HG03558 (cell line): ENCODE data around the gene SCAMP2.
"Not testable (repeated sequence)": the region's sequence is repeated elsewhere in the genome, so short reads cannot be mapped to it uniquely, and the experiment has no call there.

ENCODE experiments used
- ATAC-seq: cut with Tn5 transposase; IDR thresholded peaks from one replicate; pipeline ENCODE4 v1.9.1; 2021; ENCODE audit warnings: moderate number of reproducible peaks; ENCODE audit not compliant: unreplicated experiment; ENCODE audit errors: extremely low read depth

The SCAMP2 gene

DNA sequence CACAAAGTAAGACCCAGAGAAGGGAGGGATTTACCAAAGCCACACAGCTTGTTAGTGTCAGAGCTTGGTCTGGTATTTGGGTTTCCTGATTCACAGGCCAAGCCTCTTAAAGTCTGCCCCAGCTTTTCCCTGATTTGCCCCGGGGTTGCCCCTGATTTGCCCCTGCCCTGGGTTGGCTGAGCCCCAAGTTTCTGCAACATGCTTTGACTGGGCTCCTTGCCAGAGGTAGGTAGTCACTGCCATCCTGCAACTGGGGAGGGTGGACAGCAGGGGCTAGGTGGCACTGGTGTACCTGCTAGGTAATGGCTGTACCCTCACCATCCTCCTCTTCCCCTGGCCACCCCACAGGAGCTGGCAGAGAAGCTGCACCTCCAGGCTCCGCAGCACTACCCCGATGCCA is 19.1 kb upstream of the SCAMP2 start:
- no peak for ATAC-seq

DNA sequence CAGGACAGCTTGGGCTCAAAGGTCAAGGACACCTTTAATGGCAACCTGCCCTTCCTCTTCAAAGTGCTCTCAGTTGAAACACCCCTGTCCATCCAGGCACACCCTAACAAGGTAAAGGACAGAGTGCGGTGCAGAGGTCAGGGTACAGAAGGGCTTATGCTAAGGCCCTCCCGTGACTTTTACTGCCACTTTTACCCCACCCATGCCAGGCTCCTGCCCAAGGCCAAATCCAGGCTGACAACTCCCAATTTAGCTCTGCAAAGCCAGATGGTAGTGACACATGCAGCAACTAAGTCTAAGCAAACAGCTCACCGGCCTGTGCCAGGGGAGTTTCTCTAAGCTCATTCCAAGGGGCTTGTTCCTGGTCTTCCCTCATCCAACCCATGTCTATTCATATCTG is 18.3 kb upstream of the SCAMP2 start:
- no peak for ATAC-seq

DNA sequence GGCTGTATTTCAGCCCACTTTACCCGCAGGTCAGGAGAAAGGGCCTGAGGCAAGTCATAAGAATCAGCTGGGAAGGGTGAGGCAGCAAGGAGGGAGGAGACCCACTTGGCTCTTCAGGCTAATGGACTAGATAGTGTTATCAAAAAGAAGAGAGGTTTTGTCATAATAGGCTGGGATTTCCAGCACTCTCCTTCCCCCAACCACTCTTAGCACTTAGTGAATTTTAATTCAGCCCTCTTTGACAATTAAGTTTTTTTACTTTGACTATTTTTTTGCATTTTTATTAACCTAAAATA is 17.4 kb upstream of the SCAMP2 start:
- ATAC-seq: no peak

DNA sequence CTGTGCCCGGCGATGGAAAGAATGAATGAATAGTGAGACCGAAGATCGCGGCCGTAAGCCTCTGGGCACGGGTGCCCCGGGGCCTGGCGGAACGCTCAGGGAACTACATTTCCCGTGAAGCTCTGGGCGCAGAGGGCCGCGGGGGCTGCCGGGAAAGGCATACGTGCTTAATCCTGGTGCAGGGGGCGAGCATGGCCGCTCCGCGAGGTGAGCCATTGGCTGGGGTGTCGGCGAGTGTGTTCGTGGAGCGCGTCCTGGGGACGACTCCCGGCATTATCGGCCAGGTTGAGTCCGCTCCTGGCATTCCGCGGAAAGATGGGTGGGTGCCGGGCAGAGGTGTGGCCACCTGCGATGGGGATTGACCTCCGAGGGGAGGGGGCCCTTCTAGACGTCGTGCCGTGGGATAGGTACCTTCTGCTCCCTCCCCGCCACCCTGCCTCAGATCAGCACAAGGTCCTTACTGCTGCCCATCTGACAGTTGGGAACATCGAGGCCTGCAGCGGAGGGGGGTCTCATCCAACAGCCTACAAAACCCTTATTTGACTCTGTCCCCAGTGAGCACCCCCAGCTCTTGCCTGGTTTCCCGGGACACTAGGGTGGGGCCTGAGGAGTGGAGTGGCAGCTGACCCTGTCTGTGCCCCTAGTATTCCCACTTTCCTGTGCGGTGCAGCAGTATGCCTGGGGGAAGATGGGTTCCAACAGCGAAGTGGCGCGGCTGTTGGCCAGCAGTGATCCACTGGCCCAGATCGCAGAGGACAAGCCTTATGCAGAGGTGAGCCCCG is 16.9 kb upstream of the SCAMP2 start, which contains the start of gene MPI:
TSS of gene MPI (plus strand) at position 160 of the 782 bp plus-strand sequence. CDS start at position 192, 32 bp downstream.
- ATAC-seq: no peak

DNA sequence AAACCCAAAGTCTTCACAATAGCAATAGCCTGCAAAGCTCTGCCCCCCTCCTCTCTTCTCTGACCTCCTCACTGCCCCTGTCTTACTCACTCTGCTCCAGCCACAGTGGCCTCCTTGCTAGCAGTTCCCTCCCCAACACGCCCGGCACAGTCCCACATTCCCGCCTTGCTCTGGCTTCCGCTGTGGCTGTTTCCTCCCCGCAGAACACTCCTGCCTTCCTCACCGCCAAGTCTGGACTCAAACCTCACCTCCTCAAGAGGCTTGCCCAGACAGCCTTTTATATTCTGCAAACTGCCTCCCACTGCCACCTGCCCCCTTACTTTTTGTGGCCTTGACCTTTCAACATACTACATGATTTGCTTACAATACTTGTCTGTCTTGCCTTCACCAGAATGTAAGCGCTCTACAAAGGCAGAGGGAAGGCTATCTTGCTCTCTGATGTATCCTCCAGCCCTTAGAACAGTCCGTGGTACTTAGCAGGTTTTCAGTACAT is 16.3 kb upstream of the SCAMP2 start:
- ATAC-seq: no peak

DNA sequence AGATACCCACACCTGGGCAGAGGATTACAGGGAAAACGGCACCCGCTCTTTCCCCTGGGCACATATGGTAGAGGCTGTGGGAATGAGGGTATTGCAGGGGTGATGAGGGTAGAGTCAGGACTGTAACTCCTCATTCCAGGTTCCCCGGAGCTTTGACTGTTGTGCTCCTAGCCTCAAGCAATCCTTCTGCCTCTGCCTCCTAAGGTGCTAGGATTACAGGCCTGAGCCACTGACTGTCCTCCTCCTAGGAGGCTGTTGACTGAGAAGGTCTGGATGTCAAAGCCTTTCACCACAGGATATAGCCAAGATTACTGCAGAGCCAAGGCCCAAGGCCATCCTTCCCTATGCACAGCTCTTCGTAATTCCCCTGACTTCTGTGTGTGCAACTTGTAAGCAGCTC is 15.6 kb upstream of the SCAMP2 start:
- no peak for ATAC-seq

DNA sequence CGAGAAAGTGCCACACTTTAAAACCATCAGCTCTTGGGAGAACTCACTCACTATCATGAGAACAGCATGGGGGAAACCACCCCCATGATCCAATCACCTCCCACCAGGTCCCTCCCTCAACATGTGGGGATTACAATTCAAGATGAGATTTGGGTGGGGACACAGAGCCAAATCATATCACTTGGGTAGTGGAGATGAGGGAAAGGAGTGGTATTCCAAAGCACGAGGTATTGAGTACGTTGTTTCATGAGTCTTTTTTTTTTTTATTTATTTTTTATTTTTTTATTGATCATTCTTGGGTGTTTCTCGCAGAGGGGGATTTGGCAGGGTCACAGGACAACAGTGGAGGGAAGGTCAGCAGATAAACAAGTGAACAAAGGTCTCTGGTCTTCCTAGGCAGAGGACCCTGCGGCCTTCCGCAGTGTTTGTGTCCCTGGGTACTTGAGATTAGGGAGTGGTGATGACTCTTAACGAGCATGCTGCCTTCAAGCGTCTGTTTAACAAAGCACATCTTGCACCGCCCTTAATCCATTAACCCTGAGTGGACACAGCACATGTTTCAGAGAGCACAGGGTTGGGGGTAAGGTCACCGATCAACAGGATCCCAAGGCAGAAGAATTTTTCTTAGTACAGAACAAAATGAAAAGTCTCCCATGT is 14.5 kb upstream of the SCAMP2 start:
- not testable (repeated sequence) for ATAC-seq

DNA sequence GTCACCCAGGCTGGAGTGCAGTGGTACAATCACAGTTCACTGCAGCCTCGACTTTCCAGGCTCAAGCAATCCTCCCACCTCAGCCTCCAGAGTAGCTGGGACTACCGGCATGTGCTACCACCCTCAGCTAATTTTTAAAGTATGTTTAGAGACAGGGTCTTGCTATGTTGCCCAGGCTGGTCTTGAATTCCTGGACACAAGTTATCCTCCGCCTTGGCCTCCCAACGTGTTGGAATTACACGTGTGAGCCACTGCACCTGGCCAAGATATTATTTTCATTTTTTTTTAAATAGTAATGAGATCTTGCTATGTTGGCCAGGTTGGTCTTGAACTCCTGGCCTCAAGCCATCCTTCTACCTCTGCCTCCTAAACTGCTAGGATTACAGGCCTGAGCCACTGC is 12.3 kb upstream of the SCAMP2 start:
- no peak for ATAC-seq

DNA sequence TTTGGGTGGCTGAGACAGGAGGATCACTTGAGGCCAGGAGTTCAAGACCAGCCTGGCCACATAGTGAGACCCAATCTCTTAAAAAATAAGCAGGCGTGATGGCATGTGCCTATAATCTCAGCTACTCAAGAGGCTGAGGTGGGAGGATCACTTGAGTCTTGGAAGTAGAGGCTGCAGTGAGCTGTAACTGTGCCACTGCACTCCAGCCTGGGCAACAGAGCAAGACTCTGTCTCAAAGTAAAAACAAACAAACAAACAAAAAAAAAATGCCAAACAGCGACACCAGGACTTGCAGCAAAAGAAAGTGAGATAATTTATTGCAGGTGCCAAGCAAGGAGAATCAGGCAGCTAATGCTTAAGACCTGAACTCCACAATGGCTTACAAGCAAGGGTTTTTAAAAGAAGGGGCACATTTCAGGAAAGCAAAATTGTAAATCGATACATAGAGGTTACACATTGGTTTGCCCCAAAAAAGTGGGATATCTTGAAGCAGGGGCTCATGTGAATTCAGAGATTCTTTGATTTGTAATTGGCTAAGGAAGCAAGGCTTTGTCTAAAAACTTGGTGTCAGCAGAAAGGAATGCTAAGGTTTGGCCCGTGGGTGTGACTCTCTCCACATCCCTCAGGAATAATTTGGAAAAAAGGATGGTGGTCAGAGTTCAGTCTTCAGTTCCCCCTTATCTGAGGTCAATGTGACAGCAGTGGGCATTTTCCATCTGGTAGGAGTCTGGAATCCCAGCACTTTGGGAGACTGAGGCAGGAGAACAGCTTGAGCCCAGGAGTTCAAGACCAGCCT is 11.5 kb upstream of the SCAMP2 start:
- no peak for ATAC-seq

DNA sequence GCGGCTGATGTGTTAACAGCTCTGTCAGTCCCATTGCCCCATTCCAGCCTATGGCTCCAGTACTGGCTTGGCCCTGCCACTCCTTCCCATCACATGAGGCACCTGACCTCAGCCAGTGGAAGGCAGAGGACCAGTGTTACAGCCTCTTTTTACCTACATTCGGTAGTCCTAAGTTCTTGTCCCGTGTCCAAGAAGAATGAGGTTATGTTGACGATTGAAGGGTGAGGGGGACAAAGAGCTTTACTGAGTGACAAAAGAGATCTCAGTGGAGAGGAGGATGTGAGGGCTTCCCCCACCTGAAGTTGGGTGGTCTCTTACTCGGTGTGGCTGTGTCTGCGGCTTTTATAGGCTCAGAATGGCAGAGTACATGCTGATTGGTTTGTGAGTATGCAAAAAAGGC is 9.4 kb upstream of the SCAMP2 start:
- no peak for ATAC-seq

DNA sequence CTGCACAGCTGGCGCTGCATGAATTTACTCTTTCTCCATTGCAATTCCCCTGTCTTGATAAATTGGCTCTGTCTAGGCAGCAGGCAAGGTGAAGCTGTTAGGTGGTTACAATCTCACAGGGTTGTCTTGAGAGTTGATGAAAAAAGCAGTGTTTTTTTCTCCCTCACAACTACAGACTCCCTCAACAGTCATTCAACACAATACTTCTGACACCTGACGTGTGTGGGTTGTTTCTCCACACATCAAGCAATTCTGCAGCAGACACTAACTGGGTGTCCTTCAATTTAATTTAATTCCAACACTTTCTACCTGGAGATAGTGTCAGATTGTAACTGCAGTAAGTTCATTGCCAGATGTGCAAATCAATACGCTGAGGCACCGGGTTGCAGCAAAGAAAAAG is 5.1 kb upstream of the SCAMP2 start:
- no peak for ATAC-seq

DNA sequence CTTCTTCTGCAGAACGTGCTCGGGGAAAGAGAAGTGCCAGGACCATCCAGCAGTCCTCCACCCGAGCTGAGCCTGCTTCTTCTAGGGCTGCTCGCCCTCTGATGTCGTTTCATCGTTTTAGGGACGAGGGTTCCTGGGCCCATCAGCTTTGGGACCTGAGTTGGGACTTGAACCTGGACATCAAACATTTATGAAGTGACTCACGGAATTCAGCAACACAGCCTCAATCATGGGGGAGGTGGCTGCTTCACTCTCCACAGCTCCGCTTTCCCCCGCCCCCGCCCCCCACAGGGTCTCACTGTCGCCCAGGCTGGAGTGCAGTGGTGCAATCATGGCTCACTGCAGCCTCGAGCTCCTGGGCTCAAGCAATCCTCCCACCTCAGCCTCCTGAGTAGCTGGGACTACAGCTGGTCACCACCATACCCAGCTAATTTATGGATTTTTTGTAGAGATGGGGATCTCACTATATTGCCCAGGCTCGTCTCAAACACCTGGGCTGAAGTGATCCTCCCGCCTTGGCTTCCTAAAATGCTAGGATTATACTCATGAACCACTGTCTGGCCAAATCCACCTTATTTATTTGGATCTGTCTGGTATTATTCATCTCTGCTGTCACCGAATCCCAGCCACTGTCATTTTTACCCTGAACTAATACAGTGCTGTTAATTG is 725 bp upstream of the SCAMP2 start:
- no peak for ATAC-seq

DNA sequence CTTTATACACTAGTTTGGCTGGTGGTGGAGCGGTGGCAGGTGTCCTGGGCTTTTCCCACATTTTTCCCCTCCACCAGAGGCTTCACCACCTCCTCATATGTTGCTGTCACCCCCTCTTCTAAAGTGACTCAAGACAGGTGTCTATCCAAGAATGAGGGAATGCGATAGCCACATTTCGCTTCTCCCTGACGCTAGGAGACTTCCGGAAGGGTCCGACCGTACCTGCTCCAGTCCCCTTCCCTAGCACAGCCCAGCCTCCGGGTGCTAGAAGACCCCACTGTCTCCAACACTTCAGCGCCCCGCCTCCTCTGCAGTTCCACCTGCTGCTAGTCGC is 496 bp downstream of the SCAMP2 start:
- ATAC-seq: no peak

DNA sequence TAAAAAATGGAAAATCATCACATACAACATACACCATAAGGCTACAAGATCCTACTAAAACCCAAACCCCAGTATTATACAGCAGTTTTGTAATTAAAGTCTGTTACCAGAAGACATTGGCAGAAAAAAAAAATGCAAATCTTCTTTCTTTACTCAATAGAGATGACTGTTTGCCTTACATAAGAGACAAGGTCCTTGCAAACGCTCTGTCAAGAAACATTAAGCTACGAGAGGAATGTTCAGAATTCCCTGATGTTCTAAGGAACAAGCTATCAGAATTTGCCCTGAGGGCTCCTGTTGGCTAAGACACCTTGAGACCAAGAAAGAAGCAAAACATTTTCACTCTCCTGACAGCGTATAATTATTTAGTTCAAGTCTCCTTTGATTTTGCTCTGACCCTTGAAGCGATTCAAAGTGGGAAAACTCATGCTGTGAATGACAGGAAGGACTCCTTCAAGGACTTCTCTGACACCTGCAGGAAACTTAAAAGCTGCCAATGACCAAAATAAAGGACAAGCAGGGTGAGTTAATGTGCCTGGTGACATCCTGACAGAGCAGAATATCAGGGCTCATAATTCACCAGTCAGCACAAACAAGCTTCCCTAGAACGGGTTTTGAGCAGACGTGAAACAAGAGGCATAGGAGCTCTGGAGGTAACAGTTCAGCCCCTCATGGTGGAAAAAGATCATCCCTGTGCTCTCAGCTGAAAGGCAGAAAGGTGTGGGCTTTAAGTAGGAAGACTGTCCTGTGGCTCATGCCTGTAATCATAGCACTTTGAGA is 2.5 kb downstream of the SCAMP2 start:
- no peak for ATAC-seq

DNA sequence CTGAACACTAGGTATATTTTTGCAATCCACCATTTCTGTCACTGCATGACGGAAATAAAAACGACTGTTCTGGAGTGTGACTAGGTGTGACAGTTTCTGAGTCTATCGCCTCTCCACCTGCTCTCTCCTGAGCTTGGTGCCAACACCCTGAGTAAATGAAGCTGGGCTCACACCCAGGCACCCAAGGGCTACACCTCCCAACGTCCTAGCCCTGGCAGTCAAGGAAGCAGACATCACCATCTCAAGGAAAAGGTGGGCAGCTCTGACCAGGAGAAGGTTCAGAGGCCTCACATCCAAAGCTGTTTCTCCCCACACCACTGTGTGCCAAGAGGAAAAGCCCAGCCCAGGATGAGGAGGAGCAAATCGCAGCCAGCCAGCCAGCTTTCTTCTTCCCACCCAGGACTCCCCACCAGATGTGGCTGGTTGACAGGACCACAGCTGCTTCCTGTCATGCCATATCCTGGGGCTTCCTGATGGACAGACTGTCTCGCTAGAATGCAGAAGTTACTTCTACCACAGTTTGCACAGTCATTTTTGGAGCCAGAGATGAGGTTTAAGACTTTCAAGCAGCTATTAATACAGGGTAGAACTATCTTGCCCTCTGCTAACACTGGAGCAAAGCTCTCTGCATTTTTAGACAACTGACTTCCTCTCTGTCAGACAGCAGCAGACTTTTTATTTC is 3.3 kb downstream of the SCAMP2 start:
- no peak for ATAC-seq

DNA sequence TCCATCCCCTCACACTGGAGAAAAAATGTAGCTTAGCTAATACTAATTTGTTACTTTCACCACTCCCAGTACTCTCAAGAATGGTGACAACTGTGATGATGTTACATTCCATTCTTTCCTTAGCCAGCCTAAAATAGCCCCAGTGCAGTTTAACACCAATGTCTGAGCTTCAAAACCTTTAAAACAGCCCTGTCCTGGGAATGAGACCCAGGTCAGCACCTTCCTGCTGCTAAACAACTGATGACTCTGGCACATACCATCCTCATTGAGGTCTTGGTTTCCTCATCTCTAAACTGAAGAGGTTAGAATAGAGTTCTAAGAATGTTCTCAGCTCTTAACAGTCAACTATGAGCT is 3.8 kb downstream of the SCAMP2 start:
- no peak for ATAC-seq

DNA sequence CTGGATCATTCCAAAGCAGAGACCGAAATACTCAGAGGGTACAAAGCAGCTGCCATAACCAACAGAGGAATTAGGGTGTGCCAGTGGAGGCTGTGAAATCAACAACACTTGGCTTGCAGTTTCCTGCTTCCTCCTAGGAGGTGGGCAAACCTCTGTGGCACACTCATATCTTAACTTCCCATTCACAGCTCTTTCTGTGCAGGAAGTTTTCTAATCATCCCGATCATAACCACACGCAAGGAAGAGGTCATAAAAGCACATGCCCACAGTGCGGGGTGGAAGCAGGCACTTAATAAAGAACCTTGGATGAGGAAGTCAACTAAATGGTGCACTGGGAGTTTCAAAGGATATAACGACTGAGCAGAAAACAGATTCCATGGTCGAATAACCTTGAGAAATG is 5.1 kb downstream of the SCAMP2 start:
- no peak for ATAC-seq

DNA sequence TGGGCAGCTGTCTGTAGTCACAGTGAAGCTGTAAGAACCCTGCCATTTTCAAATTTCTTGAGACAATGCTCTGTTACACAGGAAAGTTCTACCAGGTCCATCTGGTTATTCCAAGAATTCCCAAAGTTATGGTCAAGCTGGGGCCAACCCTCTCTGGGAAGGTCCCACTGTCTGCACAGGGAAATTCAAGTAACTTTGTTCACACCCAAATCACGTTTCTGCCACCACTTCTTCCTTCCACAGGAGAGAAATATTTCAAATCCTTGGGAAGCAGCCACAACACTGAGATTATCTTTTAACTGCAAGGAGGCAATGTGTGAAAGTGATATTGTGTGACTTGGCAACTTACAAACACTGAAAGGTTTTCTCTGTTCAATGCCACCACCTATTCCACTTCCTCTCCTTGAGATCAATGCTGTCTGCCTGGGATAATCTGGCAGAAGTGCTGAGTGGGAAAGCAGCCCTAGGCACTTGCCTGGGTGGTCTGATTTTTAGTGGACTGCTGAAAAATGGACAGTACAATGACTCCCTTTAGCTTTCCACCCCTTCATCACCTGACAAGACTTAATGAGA is 5.6 kb downstream of the SCAMP2 start:
- ATAC-seq: no peak

DNA sequence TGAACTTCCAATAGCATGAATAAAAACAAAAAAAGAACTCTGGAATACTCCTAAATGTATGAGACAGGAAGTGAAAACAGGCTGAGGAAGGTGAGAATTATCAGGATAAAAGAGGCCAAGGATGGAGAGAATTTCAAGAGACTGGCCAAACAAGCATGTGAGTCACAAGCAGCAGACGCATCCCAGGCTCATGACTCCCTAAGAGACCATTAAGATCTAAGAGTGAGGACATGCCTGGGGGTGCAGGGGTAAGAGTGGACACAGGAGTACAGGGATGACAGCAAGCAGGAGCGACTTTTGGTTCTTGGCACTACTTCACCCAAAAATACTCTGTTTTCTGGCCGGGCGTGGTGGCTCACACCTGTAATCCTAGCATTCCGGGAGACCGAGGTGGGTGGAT is 7.1 kb downstream of the SCAMP2 start:
- ATAC-seq: no peak
